Endothelial cell (in vitro differentiated cells): Measurements from ENCODE around the gene OR56A3. TPM values are rescaled to one million over a fixed set of nuclear protein-coding genes. Genes with fewer than 3 reads are reported as not detected.

ENCODE experiments used
- DNase-seq: peaks from one replicate; pipeline ENCODE4 v3.0.0; 2021; ENCODE audit warnings: low spot score
- H3K27ac Mint-ChIP-seq: one replicate; pipeline ENCODE4 v1.8.0; 2021; ENCODE audit warnings: mixed read lengths, inconsistent platforms; ENCODE audit not compliant: unreplicated experiment
- H3K27me3 Mint-ChIP-seq: one replicate; pipeline ENCODE4 v1.8.0; 2021; ENCODE audit warnings: mild to moderate bottlenecking, moderate library complexity, mixed read lengths, inconsistent platforms; ENCODE audit not compliant: unreplicated experiment
- H3K36me3 Mint-ChIP-seq: one replicate; pipeline ENCODE4 v1.8.0; 2021; ENCODE audit warnings: mild to moderate bottlenecking, low read depth, mixed read lengths, inconsistent platforms; ENCODE audit not compliant: unreplicated experiment
- H3K4me1 Mint-ChIP-seq: one replicate; pipeline ENCODE4 v1.8.0; 2021; ENCODE audit warnings: mild to moderate bottlenecking, mixed read lengths, inconsistent platforms; ENCODE audit not compliant: unreplicated experiment
- H3K4me3 Mint-ChIP-seq: one replicate; pipeline ENCODE4 v1.8.0; 2021; ENCODE audit warnings: mild to moderate bottlenecking, mixed read lengths, inconsistent platforms; ENCODE audit not compliant: unreplicated experiment
- H3K9me3 Mint-ChIP-seq: one replicate; pipeline ENCODE4 v1.8.0; 2021; ENCODE audit warnings: mixed read lengths, inconsistent platforms; ENCODE audit not compliant: unreplicated experiment
- CTCF ChIP-seq: fragments of 200-600 bp; sonication (generic); IDR thresholded peaks from one replicate; pipeline ENCODE4 v1.5.0; 2021; ENCODE audit warnings: antibody characterized with exemption; ENCODE audit not compliant: unreplicated experiment
- total RNA-seq: library from RNA; stranded (reverse); fragmentation: NEBNext Ultra II Directional; extraction: Animal tissue kit (Norgen Biotek cat#: 25700); gene quantifications from one replicate; pipeline ENCODE4 v1.2.1, GENCODE V29; 2021; ENCODE audit not compliant: unreplicated experiment

The OR56A3 gene
- total RNA-seq, 1 donor from 2014 or later: not detected

GRCh38 chr11:5923427-5923776, 18.6 kb upstream of the OR56A3 start:
- H3K4me3 Mint-ChIP-seq: no peak overlapping the region
- H3K36me3 Mint-ChIP-seq: no peaks in the 10 kb centered on the region
- no peak for DNase-seq
- no peaks in the 10 kb centered on the region for H3K9me3 Mint-ChIP-seq
- TF ChIP-seq CTCF: no peak
- H3K27ac Mint-ChIP-seq: no peak overlapping the region
- no peaks in the 10 kb centered on the region for H3K4me1 Mint-ChIP-seq
- peaks cover 5% of the 10 kb centered on the region for H3K27me3 Mint-ChIP-seq

GRCh38 chr11:5923794-5924193, 18.3 kb upstream of the OR56A3 start:
- H3K27ac Mint-ChIP-seq: no peak overlapping the region
- no peak overlapping the region for H3K4me3 Mint-ChIP-seq
- no peaks in the 10 kb centered on the region for H3K36me3 Mint-ChIP-seq
- TF ChIP-seq CTCF: no peak
- peaks cover 5% of the 10 kb centered on the region for H3K27me3 Mint-ChIP-seq
- no peak for DNase-seq
- no peaks in the 10 kb centered on the region for H3K4me1 Mint-ChIP-seq
- no peaks in the 10 kb centered on the region for H3K9me3 Mint-ChIP-seq

DNA sequence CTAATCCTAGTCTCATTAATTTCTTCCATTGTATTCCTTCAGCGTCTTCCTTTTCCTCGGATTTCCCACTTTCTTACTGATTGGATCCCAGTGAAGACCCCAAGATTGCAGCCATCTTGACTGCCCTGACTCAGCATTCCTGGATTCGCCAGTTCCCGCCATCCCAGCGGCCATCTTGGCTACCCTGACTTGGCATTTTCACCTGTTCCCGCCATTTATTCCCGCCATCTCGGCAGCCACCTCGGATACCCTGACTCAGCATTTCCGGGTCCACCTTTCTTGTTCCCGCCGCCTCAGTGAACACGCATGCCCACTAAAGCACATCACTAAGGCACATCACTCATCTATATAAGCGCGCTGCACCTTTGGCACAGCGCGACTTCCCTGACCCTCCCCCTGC, 13.8 kb upstream of the OR56A3 start:
- Mint-ChIP-seq H3K4me1 (no peaks in the 10 kb centered on the region), H3K36me3 (peaks cover 20% of the 10 kb centered on the region), H3K27ac (no peak overlapping the region), H3K4me3 (no peak overlapping the region), H3K9me3 (no peaks in the 10 kb centered on the region), H3K27me3 (peaks cover 6% of the 10 kb centered on the region)
- DNase-seq: no peak
- no peak for TF ChIP-seq CTCF

DNA sequence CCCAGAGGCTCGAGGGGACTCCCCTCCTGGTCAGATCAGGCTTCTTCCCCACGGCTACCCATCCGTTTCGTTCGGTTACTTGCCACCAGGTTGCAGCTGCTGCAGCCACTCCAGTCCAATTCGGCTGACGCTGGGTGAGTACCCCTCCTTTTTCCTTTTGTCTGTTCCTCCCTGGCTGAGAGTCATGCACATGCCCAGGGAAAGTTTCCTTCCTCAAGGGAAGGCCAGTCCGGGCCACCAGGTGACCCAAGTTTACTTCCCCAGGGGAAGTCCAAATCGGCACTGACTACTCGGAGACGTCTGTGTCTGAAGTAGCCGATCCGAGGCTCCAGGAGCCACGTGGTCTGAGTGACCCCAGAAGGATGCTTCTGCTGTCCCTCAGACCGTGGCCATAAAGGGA, 13.2 kb upstream of the OR56A3 start:
- no peak for TF ChIP-seq CTCF
- H3K9me3 Mint-ChIP-seq: no peaks in the 10 kb centered on the region
- no peak overlapping the region for H3K27ac Mint-ChIP-seq
- peaks cover 20% of the 10 kb centered on the region for H3K36me3 Mint-ChIP-seq
- no peak overlapping the region for H3K4me3 Mint-ChIP-seq
- DNase-seq: no peak
- H3K27me3 Mint-ChIP-seq: peaks cover 8% of the 10 kb centered on the region
- no peaks in the 10 kb centered on the region for H3K4me1 Mint-ChIP-seq

- DNase-seq: no peak
- TF ChIP-seq CTCF: no peak
- peaks cover 8% of the 10 kb centered on the region for H3K27me3 Mint-ChIP-seq
- H3K4me3 Mint-ChIP-seq: no peak overlapping the region
- H3K9me3 Mint-ChIP-seq: no peaks in the 10 kb centered on the region
- no peak overlapping the region for H3K27ac Mint-ChIP-seq
- peaks cover 20% of the 10 kb centered on the region for H3K36me3 Mint-ChIP-seq
- no peaks in the 10 kb centered on the region for H3K4me1 Mint-ChIP-seq
Measured at GRCh38 chr11:5929571-5930368, 12.3 kb upstream of the OR56A3 start.
